Adrenal gland (tissue), 12 donors: ENCODE measurements around the gene HIRA. TPM values are rescaled to one million over a fixed set of nuclear protein-coding genes. Genes with fewer than 3 reads are reported as not detected.

ENCODE experiments used
- DNase-seq, 7 donors: peaks; one replicate each; pipeline ENCODE4 v3.0.0-alpha.2; 2019 to 2020
- H3K27ac ChIP-seq, 5 donors: fragments of 200-600 bp; sonication (generic) in 4 of 5; 1 replicate in 3 of 5; 2 replicates in 2 of 5; pipeline versions ENCODE4 v1.5.1 to v1.8.0; 2016 to 2020; ENCODE audit warnings: mild to moderate bottlenecking in 1 of 5
- H3K27me3 ChIP-seq: fragments of 200-600 bp; 2 replicates; pipeline ENCODE4 v1.8.0; 2021
- H3K36me3 ChIP-seq, 2 donors: fragments of 200-600 bp; replicated peaks in 1 of 2; 1 replicate in 1 of 2; 2 replicates in 1 of 2; pipeline versions ENCODE4 v1.5.1 to v1.8.0; 2018 to 2022
- H3K4me1 ChIP-seq, 2 donors: fragments of 200-600 bp; replicated peaks in 1 of 2; 1 replicate in 1 of 2; 2 replicates in 1 of 2; pipeline versions ENCODE4 v1.5.1 to v1.8.0; 2018 to 2021
- H3K4me3 ChIP-seq, 4 donors: fragments of 200-600 bp; sonication (generic) in 3 of 4; one replicate each; pipeline ENCODE4 v1.5.1; 2016 to 2018
- H3K9me3 ChIP-seq, 3 donors: fragments of 200-600 bp; sonication (generic) in 1 of 3; replicated peaks in 1 of 3; 1 replicate in 2 of 3; 2 replicates in 1 of 3; pipeline versions ENCODE4 v1.5.1 to v1.8.0; 2016 to 2021
- POLR2A ChIP-seq, 2 donors: fragments of 450-650 bp; IDR thresholded peaks; one replicate each; pipeline ENCODE4 v1.6.1; 2017; ENCODE audit warnings: antibody characterized with exemption in 2 of 2, mild to moderate bottlenecking in 2 of 2, moderate library complexity in 1 of 2
- WGBS, 4 donors: extraction: QIAGEN DNeasy Blood & Tissue Kit in 2 of 4; methylation state at CpG; one replicate each; pipeline versions ENCODE4 v1.1.5 to v1.1.7; 2013 to 2017; 5-methylcytosine and 5-hydroxymethylcytosine counted together
- intact Hi-C, 2 donors: fragments of 100-400 bp; cut with DNase I; formaldehyde crosslinking; loops; one replicate each; pipeline versions ENCODE4 v1.14.1 to v1.15.0; 2022 to 2023
- polyA plus RNA-seq, 3 donors: library from polyadenylated mRNA; stranded (reverse); fragments of 200-250 nt in 2 of 3; fragments of 350-450 nt in 1 of 3; fragmentation: Illumina TruSeq in 1 of 3; extraction: RNeasy Lipid Tissue Mini Kit (QIAGEN cat#74804) in 1 of 3; gene quantifications; one replicate each; pipeline ENCODE4 v1.2.3, GENCODE V29; 2013 to 2014
- total RNA-seq, 9 donors: library from RNA; depleted of rRNA in 4 of 9; stranded (reverse); fragments of >200 nt in 4 of 9; fragments of 120-200 nt in 1 of 9; fragmentation: NEBNext Ultra II Directional in 1 of 9; extraction: Animal tissue kit (Norgen Biotek cat#: 25700) in 1 of 9; gene quantifications; one replicate each; pipeline versions ENCODE4 v1.1.0 to v1.2.4, GENCODE V29; 2013 to 2023
- TF ChIP-seq, protein P1 (sequence below), 6 experiments: fragments of 450-650 bp in 4 of 6; fragments of 200-600 bp in 2 of 6; sonication (generic) in 1 of 6; IDR thresholded peaks; 1 replicate in 5 of 6; 2 replicates in 1 of 6; pipeline versions ENCODE4 v1.5.1 to v1.8.0; 2016 to 2021; ENCODE audit warnings: antibody characterized with exemption in 6 of 6, mild to moderate bottlenecking in 2 of 6, moderate library complexity in 1 of 6
- donor health status: healthy with polysubstance abuse.
- donor health status: Bipolar disorder and iron deficiency.
- donor health status: DM: yes; HTN: yes; CAD: no.
- donor health status: DM: no; HTN: no; CAD: no.
- donor health status: DM: no; HTN: no; CAD: no.
- donor health status: DM: yes; HTN: yes; CAD: no.

The HIRA gene
- total and polyA plus RNA-seq, 12 donors = 8.4 to 47.8 (median 20.8) TPM

DNA sequence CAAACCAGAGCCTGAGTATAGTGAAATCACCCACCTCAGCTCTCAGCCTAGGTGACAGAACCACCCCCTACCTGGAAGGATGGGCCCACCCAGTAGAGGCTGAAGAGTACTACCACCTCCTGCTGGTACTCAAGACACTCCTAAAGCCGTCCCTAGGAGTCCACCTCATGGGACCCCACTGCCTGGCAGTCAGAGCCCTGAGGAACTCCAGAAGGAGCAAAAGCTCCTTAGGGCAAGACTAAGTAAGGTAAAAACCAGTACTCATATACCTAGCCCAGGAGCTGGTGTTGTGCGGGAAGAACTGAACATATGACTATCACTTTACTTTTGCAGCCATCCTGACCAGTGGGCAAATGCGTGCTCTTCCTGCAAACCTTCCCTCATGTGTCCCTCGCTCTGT is 36.3 kb downstream of the HIRA start:
- peak in 1 of 7 donors; percentile 17 for DNase-seq
- 90 to 96% (median 92%) methylated on average over 4 of the region's 4 CpGs for WGBS, 4 donors
- intact Hi-C loops = no loop called here
- Histone ChIP-seq H3K4me3 (no peak overlapping the region), H3K4me1 (no peaks in the 10 kb centered on the region), H3K27ac (no peak overlapping the region), H3K36me3 (peaks cover 0 to 66% of the 10 kb centered on the region in 2 donors), H3K9me3 (no peaks in the 10 kb centered on the region), H3K27me3 (no peaks in the 10 kb centered on the region)
- TF ChIP-seq POLR2A (IDR thresholded peaks at IDR 0.05) = no peak
- TF ChIP-seq, protein P1, sequence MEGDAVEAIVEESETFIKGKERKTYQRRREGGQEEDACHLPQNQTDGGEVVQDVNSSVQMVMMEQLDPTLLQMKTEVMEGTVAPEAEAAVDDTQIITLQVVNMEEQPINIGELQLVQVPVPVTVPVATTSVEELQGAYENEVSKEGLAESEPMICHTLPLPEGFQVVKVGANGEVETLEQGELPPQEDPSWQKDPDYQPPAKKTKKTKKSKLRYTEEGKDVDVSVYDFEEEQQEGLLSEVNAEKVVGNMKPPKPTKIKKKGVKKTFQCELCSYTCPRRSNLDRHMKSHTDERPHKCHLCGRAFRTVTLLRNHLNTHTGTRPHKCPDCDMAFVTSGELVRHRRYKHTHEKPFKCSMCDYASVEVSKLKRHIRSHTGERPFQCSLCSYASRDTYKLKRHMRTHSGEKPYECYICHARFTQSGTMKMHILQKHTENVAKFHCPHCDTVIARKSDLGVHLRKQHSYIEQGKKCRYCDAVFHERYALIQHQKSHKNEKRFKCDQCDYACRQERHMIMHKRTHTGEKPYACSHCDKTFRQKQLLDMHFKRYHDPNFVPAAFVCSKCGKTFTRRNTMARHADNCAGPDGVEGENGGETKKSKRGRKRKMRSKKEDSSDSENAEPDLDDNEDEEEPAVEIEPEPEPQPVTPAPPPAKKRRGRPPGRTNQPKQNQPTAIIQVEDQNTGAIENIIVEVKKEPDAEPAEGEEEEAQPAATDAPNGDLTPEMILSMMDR (IDR thresholded peaks at IDR 0.05) = no peak

DNA sequence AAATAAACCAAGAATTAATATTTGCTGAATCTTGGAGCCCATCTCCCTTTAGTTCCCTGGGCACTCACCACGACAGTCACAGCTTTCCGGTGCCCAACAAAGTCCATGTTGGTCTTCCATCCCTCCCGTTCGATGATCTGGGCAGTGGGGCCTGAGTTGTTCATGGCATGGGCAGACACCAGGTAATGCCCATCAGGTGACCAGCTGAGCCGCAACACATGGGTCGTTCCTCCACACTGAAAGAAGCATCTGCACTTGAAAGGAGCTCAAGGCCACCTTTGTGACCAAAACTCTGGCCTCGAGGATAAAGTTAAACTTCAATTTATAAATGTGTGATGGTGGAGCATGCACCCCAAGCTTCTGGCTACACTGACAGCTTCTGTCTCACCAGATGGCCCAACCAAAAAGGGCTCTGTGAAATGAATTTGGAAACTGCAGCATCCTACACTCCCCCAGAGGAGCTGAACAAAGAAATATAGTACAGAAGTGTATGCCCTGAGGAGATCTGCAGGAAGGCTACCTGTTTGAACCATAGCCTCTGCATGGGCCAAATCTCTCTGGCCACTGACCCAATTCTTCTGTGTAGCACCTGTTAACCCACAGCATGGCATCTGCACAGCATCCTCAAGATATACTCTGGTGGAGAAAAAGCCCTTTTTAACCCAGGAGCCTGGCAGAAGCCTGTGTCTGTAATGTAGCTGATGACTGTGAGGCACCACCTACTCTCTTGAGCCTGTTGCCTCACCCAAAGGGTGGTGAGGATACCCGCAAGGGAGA is 37.1 kb downstream of the HIRA start:
- H3K4me1 ChIP-seq = no peaks in the 10 kb centered on the region
- no peaks in the 10 kb centered on the region for H3K27me3 ChIP-seq
- TF ChIP-seq POLR2A (IDR thresholded peaks at IDR 0.05) = no peak
- TF ChIP-seq, protein P1 (IDR thresholded peaks at IDR 0.05) = no peak
- no peaks in the 10 kb centered on the region for H3K9me3 ChIP-seq
- peak in 1 of 7 donors; percentile 29 for DNase-seq
- 82 to 94% (median 88%) methylated on average over 8 of the region's 8 CpGs for WGBS, 4 donors
- no peak overlapping the region for H3K27ac ChIP-seq
- intact Hi-C loops = no loop called here
- peaks cover 0 to 73% of the 10 kb centered on the region in 2 donors for H3K36me3 ChIP-seq
- no peak overlapping the region for H3K4me3 ChIP-seq

DNA sequence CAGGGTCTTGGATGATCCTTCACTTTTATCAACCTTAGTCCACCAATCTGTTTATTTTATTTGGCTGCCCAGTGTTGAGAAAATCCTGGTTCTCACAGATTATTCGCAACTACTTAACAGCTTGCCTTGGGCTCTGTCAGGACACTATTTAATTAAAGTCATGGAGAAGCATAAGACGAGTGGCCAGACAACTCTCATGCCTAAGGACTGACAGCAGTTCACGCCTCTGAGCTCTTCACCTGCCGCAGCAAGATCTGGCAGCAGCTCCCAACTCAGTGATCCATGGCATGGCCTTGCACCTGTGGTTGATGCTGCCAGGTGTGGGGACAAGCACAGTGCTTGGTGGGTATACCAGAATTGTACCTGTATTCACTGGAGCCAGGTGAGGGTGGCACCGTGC is 37.8 kb downstream of the HIRA start:
- TF ChIP-seq POLR2A (IDR thresholded peaks at IDR 0.05) = no peak
- TF ChIP-seq, protein P1 (IDR thresholded peaks at IDR 0.05) = no peak
- peak in 1 of 7 donors; percentile 42 for DNase-seq
- H3K9me3 ChIP-seq = no peaks in the 10 kb centered on the region
- intact Hi-C loops = no loop called here
- no peaks in the 10 kb centered on the region for H3K27me3 ChIP-seq
- H3K4me3 ChIP-seq = no peak overlapping the region
- peaks cover 0 to 80% of the 10 kb centered on the region in 2 donors for H3K36me3 ChIP-seq
- H3K4me1 ChIP-seq = no peaks in the 10 kb centered on the region
- H3K27ac ChIP-seq = no peak overlapping the region
- WGBS, 4 donors = 80 to 93% (median 85%) methylated on average over 4 to 5 of the region's 5 CpGs

DNA sequence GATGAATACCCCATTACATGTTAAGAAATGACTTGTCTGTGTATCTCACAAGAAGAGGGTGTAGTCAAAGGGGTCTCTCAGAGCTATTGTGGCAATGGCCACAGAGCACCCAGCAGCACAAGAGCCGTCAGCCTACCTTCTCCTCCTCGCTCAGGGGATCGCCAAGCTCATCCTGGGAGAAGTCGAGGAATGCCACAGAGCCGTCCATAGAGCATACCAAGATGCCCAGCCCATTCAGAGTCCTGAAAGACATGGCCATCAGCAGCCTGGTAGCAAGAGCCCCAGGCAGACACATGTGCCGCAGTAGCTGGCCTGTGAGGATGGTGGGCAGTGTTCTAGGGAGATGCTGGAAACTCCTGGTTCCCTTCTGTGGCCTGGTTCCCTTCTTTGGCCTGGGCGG is 44.0 kb downstream of the HIRA start:
- Histone ChIP-seq H3K27me3 (no peaks in the 10 kb centered on the region), H3K4me3 (no peak overlapping the region), H3K9me3 (no peaks in the 10 kb centered on the region), H3K27ac (no peak overlapping the region), H3K36me3 (peaks cover 0 to 88% of the 10 kb centered on the region in 2 donors), H3K4me1 (no peaks in the 10 kb centered on the region)
- TF ChIP-seq, protein P1 (IDR thresholded peaks at IDR 0.05) = no peak
- no peak for TF ChIP-seq POLR2A (IDR thresholded peaks at IDR 0.05)
- DNase-seq = peak in 1 of 7 donors; percentile 14
- 94 to 98% (median 95%) methylated on average over 7 of the region's 7 CpGs for WGBS, 4 donors
- intact Hi-C loops = loop anchor here in 1 of 2 donors (10.0 kb wide), 1 partner anchor 203 kb away; no protein-coding TSS in a partner anchor
